HUES6 (cell line): ENCODE measurements around the gene MAPK10.

ENCODE experiments used
- H3K27ac ChIP-seq: 2 replicates; pipeline ENCODE4 v1.7.0; 2013; ENCODE audit warnings: low read depth, mild to moderate bottlenecking, low read length, inconsistent platforms
- H3K27me3 ChIP-seq: 2 replicates; pipeline ENCODE4 v1.6.1; 2013; ENCODE audit warnings: low read length; ENCODE audit not compliant: control insufficient read depth, insufficient read depth
- H3K36me3 ChIP-seq: 2 replicates; pipeline ENCODE4 v1.6.1; 2013; ENCODE audit warnings: low read length; ENCODE audit not compliant: control insufficient read depth, insufficient read depth
- H3K4me1 ChIP-seq: 2 replicates; pipeline ENCODE4 v1.6.1; 2013; ENCODE audit warnings: low read length; ENCODE audit not compliant: control insufficient read depth, insufficient read depth
- H3K4me3 ChIP-seq: 2 replicates; pipeline ENCODE4 v1.5.1; 2013; ENCODE audit warnings: low read depth, low read length
- H3K9ac ChIP-seq: one replicate; pipeline ENCODE4 v1.6.1; 2013; ENCODE audit warnings: mild to moderate bottlenecking, low read length
- H3K9me3 ChIP-seq: 2 replicates; pipeline ENCODE4 v1.6.1; 2013; ENCODE audit warnings: low read depth, low read length; ENCODE audit not compliant: control insufficient read depth, insufficient read depth

Gene MAPK10

DNA sequence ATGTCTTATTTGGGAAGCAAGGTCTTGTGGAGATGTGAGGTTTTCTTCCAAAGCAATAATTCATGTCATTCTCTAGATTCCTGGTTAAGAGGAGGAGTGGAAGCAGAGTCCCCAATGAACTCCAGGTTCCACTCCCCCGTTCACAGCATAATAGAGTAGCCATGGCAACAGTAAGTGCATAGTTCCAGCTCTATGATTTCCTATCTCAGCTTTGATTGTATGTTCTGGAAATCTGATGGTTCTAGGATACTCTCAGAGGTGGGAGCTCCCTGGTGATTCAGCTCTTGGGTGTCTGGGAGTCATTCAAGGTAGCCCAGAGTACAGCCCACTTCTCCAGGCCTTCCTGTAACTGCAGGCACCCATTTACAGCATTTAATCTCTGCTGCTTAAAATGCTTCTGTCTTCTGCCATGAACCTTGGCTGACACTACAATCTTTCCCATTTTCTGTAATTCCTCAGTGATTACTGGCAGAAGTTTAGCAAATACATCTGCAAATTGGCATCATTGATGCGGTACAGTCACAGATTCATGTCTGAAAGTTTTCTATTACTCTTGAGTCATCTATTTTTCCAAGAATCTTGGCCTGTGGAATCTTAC, 242.0 kb downstream of the MAPK10 start:
- Histone ChIP-seq H3K9ac (no peak overlapping the region), H3K27me3 (no peaks in the 10 kb centered on the region), H3K4me3 (no peak overlapping the region), H3K9me3 (peaks cover 11% of the 10 kb centered on the region; the same call in 1 of the 2 replicates), H3K27ac (no peak overlapping the region), H3K36me3 (no peaks in the 10 kb centered on the region), H3K4me1 (no peaks in the 10 kb centered on the region)

- no peak overlapping the region for H3K9ac ChIP-seq
- H3K27me3 ChIP-seq, result no peaks in the 10 kb centered on the region
- H3K4me3 ChIP-seq, result no peak overlapping the region
- peaks cover 15% of the 10 kb centered on the region; the same call in 1 of the 2 replicates for H3K9me3 ChIP-seq
- no peak overlapping the region for H3K27ac ChIP-seq
- no peaks in the 10 kb centered on the region for H3K36me3 ChIP-seq
- no peaks in the 10 kb centered on the region for H3K4me1 ChIP-seq
Observed at GRCh38 chr4:86114563-86114962, 245.3 kb downstream of the MAPK10 start.

GRCh38 chr4:86108834-86109233, 251.0 kb downstream of the MAPK10 start:
- H3K9me3 ChIP-seq, result peaks cover 8% of the 10 kb centered on the region; the same call in 1 of the 2 replicates
- peaks cover 13% of the 10 kb centered on the region; the same call in 1 of the 2 replicates for H3K4me1 ChIP-seq
- peak overlapping the region; percentile 30; the same call in 1 of the 2 replicates for H3K27ac ChIP-seq
- no peak overlapping the region for H3K4me3 ChIP-seq
- no peaks in the 10 kb centered on the region for H3K27me3 ChIP-seq
- no peaks in the 10 kb centered on the region for H3K36me3 ChIP-seq
- no peak overlapping the region for H3K9ac ChIP-seq

DNA sequence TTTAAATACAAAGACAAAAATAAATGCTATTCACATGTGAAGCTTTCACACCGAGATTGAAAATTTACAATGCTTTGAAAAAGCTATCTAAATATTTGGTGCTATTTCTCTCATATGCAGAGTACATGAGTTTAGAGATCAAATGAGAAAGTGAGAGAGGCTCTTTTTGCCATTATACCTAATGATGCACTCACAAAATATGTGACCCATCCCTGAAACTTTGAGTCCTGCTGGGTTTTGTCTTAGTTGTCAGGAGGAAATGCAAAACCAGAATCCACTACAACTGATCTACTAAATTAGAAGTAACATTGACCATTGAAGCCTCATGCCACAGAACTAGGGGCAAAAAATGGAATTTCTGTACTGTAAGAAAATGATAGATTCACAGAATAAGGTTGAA, 251.7 kb downstream of the MAPK10 start:
- Histone ChIP-seq H3K9ac (no peak overlapping the region), H3K9me3 (peaks cover 5% of the 10 kb centered on the region; the same call in 1 of the 2 replicates), H3K27me3 (no peaks in the 10 kb centered on the region), H3K27ac (peak overlapping the region; percentile 30; the same call in 1 of the 2 replicates), H3K4me1 (peaks cover 13% of the 10 kb centered on the region; the same call in 1 of the 2 replicates), H3K4me3 (no peak overlapping the region), H3K36me3 (no peaks in the 10 kb centered on the region)

GRCh38 chr4:86107112-86107511, 252.7 kb downstream of the MAPK10 start:
- H3K27ac ChIP-seq, result no peak overlapping the region
- H3K9me3 ChIP-seq, result no peaks in the 10 kb centered on the region
- no peaks in the 10 kb centered on the region for H3K36me3 ChIP-seq
- peaks cover 13% of the 10 kb centered on the region; the same call in 1 of the 2 replicates for H3K4me1 ChIP-seq
- H3K9ac ChIP-seq, result no peak overlapping the region
- no peak overlapping the region for H3K4me3 ChIP-seq
- H3K27me3 ChIP-seq, result no peaks in the 10 kb centered on the region

- H3K9me3 ChIP-seq, result no peaks in the 10 kb centered on the region
- H3K27me3 ChIP-seq, result no peaks in the 10 kb centered on the region
- H3K27ac ChIP-seq, result no peak overlapping the region
- H3K36me3 ChIP-seq, result no peaks in the 10 kb centered on the region
- no peak overlapping the region for H3K9ac ChIP-seq
- no peak overlapping the region for H3K4me3 ChIP-seq
- peaks cover 13% of the 10 kb centered on the region; the same call in 1 of the 2 replicates for H3K4me1 ChIP-seq
Observed at GRCh38 chr4:86106475-86106874, 253.4 kb downstream of the MAPK10 start.

- H3K9ac ChIP-seq, result no peak overlapping the region
- H3K9me3 ChIP-seq, result no peaks in the 10 kb centered on the region
- no peaks in the 10 kb centered on the region for H3K27me3 ChIP-seq
- H3K4me1 ChIP-seq, result peaks cover 3% of the 10 kb centered on the region; the same call in 1 of the 2 replicates
- no peak overlapping the region for H3K4me3 ChIP-seq
- H3K36me3 ChIP-seq, result no peaks in the 10 kb centered on the region
- H3K27ac ChIP-seq, result no peak overlapping the region
Observed at GRCh38 chr4:86101841-86102240, 258.0 kb downstream of the MAPK10 start.

GRCh38 chr4:86101410-86101809, 258.4 kb downstream of the MAPK10 start:
- no peak overlapping the region for H3K4me3 ChIP-seq
- no peaks in the 10 kb centered on the region for H3K9me3 ChIP-seq
- H3K27me3 ChIP-seq, result no peaks in the 10 kb centered on the region
- H3K9ac ChIP-seq, result no peak overlapping the region
- H3K36me3 ChIP-seq, result no peaks in the 10 kb centered on the region
- no peak overlapping the region for H3K27ac ChIP-seq
- peaks cover 3% of the 10 kb centered on the region; the same call in 1 of the 2 replicates for H3K4me1 ChIP-seq

- Histone ChIP-seq H3K9me3 (no peaks in the 10 kb centered on the region), H3K27ac (no peak overlapping the region), H3K27me3 (no peaks in the 10 kb centered on the region), H3K4me1 (peaks cover 3% of the 10 kb centered on the region; the same call in 1 of the 2 replicates), H3K36me3 (no peaks in the 10 kb centered on the region), H3K9ac (no peak overlapping the region), H3K4me3 (no peak overlapping the region)
Observed at GRCh38 chr4:86100539-86101215, 259.2 kb downstream of the MAPK10 start.

DNA sequence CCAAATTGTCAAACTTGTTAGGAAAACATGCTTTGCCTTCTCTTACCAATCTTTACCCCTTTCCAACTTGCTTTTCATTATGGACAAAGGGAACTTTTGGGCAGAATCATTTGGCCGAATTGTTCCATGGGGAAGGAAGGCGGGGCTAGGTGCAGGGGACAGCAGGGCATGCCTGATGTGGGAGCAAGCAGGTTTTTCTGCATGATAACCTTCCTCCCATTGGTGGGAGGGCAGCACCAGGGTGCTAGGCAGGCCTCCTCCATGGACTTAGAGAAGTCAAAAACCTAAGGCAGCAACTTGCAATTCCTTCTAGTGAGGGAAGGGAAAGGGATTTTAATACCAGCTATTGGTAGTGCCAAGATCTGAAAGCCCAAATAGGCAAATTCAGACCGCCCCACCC, 260.5 kb downstream of the MAPK10 start:
- Histone ChIP-seq H3K9me3 (no peaks in the 10 kb centered on the region), H3K4me3 (no peak overlapping the region), H3K4me1 (peaks cover 3% of the 10 kb centered on the region; the same call in 1 of the 2 replicates), H3K9ac (no peak overlapping the region), H3K36me3 (no peaks in the 10 kb centered on the region), H3K27me3 (no peaks in the 10 kb centered on the region), H3K27ac (no peak overlapping the region)

GRCh38 chr4:86098691-86099090, 261.2 kb downstream of the MAPK10 start:
- no peak overlapping the region for H3K4me3 ChIP-seq

More at GRCh38 chr4:86098691-86099090, 261.2 kb downstream of the MAPK10 start:
- Histone ChIP-seq H3K9me3 (no peaks in the 10 kb centered on the region), H3K36me3 (no peaks in the 10 kb centered on the region), H3K4me1 (peaks cover 3% of the 10 kb centered on the region; the same call in 1 of the 2 replicates), H3K27ac (no peak overlapping the region), H3K9ac (no peak overlapping the region), H3K27me3 (no peaks in the 10 kb centered on the region)
